Stimulated activated CD4-positive, alpha-beta T cell treated with anti-CD3 and anti-CD28 coated beads, Interleukin-4, amount 100 ng/mL, for 24 hours (primary cell): ENCODE results near the gene NUDT21.
"Not testable (repeated sequence)": the region's sequence is repeated elsewhere in the genome, so short reads cannot be mapped to it uniquely, and the experiment has no call there.

ENCODE experiments used
- DNase-seq: peaks from one replicate; pipeline ENCODE4 v3.0.0-alpha.2; 2020

NUDT21 gene

DNA sequence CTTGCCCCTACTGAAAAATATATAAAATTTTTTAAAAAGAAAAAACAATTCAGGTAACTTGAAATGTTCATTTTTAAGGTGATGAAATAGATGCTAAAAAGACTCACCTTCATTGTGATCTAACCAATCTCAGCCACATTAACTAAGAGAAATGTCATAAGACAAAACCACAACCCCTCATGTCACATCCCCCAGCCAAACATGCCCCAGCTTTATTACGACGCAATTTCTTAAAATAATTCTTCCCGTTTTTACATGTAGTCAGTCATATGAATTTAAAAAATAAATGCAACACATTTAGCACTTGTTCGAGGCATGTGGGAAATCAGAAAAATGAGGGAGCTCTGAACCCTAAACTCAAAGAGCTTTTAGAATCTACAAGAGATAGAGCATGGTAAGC lies 35.3 kb downstream of the NUDT21 start:
- no peak for DNase-seq

DNA sequence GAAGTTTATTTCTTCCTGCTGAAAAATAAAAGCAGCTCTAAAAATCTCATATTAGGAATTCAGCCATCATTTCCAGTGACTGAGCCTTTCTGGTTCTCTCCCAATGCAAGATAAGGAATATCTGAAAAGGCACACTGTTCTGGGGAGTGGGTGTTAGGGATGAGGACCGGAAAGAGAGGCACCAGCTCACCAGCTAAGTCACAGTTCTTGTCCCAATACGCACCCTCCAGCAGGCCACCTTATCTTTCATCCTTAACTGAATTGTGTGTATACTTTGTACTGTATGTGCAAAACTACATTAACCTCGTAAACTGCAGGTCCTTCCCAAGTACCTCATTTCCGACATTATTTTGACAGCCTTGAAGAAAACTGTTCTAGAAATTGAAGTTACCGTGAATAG lies 36.8 kb downstream of the NUDT21 start:
- no peak for DNase-seq

DNA sequence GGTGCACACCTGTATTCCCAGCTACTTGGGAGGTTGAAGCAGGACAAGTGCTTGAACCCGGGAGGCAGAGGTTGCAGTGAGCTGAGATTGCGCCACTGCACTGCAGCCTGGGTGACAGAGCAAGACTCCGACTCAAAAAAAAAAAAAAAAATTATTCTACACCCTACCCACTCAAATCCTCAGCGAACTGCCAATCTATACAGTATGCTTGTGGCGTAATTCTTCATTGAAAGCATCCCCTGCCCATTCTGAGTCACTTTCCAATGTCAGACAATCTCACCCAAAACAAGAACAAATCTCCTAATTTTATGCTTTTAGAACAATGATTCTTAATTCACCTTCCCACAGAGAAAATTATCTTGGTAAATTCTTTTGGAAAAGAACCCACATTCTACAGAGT lies 37.8 kb downstream of the NUDT21 start:
- DNase-seq, result no peak

- no peak for DNase-seq
Observed at GRCh38 chr16:56411624-56412023, 39.5 kb downstream of the NUDT21 start.

DNA sequence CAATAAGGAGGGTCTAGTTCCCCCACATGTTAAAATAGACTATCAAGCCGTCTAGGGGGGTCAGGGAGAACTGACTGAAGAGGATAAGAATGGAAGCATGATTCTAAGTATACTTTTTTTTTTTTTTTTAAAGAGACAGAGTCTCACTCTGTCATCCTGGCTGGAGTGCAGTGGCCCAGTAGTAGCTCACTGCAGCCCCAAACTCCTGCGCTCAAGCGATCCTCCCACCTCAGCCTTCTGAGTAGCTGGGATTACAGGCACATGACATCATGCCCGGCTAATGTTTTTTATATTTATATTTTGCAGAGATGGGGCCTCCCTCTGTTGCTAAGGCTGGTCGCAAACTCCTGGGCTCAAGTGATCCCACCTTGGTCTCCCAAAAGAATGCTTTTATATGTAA lies 40.0 kb downstream of the NUDT21 start:
- no peak for DNase-seq

GRCh38 chr16:56409195-56409594 lies 41.9 kb downstream of the NUDT21 start:
- no peak for DNase-seq

DNA sequence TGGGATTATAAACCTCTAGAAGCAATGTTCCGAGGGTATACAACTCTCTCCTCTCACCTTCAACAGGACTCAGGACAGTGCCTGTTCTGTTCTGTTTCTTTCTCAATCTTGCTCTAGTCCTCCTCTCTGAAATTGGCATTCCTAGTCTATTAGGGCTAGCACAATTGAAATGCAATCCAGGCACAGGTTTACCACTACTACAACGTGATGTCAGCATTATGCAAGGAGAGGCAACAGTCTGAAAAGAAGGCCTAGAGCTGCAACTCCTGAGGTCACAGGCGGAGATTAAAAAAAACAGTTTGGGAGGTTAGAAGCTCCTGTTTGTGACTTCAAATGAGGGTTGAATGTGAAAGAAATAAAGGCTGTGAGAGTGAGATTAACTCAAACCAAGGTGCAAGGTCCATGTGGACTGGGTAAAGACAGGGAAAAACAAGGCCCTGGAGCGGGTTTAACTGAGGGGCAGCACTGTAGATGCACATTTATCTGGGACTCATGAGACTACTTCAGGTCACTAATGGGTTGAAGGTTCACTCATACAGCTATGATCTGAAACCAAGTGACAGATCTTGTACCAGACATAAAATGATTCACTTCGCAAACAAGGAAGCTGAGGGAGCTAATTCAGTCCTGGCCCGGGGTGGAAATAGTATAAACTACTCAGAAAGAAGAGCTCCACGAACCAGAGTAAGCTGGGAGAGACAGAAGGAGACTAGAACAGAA lies 42.6 kb downstream of the NUDT21 start:
- no peak for DNase-seq

DNA sequence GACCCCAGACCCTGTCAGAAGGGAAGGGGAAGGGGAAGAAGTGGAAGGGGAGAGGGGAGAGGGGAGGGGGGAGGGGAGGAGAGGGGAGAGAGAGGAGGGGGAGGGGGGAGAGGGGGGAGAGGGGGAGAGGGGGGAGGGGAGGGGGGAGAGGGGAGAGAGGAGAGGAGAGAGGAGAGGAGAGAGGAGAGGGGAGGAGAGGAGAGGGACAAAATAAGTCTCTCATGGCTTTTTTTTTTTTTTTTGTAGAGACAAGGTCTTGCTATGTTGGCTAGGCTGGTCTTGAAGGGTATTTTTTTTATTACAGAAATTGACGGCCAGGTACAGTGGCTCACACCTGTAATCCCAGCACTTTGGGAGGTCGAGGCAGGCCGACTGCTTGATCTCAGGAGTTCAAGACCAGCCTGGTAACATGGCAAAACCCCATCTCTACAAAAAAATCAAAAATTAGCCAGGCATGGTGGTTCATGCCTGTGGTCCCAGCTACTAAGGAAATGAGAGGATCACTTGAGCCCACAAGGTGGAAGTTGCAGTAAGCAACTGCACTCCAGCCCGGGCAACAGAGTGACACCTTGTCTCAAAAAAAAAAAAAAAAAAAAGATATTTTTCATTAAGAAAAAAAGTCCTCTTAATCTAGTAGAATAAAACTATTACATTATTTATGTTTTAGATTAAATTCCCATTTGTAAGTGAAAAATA lies 45.0 kb downstream of the NUDT21 start:
- DNase-seq, result no peak

GRCh38 chr16:56401482-56401881 lies 49.6 kb downstream of the NUDT21 start:
- no peak for DNase-seq

- DNase-seq, result no peak
Observed at GRCh38 chr16:56400458-56400857, 50.7 kb downstream of the NUDT21 start.

DNA sequence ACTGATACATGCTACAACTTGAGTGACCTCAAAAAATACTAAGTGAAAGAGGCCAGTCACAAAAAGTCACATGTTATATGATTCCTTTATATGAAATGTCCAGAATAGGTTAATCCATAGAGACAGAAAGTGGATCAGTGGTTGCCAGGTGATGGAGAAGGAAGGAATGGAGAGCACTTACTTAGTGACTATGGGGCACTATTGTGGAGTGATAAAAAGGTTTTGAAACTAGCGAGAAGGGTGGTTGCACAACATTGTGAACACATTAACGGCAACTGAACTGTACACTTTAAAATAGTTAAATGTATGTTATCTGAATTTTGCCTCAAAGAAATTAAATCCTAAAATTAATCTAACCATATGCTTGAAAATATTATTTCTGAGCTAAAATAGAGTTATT lies 51.6 kb downstream of the NUDT21 start:
- DNase-seq, result no peak

GRCh38 chr16:56399047-56399446 lies 52.1 kb downstream of the NUDT21 start:
- DNase-seq, result no peak

- not testable (repeated sequence) for DNase-seq
Observed at GRCh38 chr16:56396724-56397123, 54.4 kb downstream of the NUDT21 start.

DNA sequence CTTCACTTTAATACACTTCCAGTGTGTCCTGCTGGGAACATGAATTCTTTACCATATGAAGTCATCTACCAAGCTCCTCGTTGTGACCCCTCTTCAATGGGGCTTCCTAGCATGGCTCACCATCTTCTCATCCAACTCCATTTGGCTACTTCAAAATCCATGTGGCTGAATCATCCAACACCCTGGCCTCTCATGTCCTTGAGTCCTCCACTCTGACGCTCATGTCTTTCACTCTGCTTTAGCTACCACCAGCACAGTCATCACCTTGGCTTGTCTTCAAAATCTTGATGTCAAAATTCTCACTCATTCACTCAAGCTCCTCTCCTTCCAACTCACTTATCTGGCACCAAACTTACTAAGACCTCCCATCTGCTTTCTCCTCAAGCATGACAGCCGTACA lies 61.6 kb downstream of the NUDT21 start:
- no peak for DNase-seq

- no peak for DNase-seq
Observed at GRCh38 chr16:56388209-56388608, 62.9 kb downstream of the NUDT21 start.

GRCh38 chr16:56387396-56387795 lies 63.7 kb downstream of the NUDT21 start:
- DNase-seq, result no peak

- no peak for DNase-seq
Observed at GRCh38 chr16:56384074-56384721, 66.9 kb downstream of the NUDT21 start.

GRCh38 chr16:56382901-56383355 lies 68.2 kb downstream of the NUDT21 start:
- DNase-seq, result no peak

GRCh38 chr16:56382459-56382858 lies 68.7 kb downstream of the NUDT21 start:
- no peak for DNase-seq

DNA sequence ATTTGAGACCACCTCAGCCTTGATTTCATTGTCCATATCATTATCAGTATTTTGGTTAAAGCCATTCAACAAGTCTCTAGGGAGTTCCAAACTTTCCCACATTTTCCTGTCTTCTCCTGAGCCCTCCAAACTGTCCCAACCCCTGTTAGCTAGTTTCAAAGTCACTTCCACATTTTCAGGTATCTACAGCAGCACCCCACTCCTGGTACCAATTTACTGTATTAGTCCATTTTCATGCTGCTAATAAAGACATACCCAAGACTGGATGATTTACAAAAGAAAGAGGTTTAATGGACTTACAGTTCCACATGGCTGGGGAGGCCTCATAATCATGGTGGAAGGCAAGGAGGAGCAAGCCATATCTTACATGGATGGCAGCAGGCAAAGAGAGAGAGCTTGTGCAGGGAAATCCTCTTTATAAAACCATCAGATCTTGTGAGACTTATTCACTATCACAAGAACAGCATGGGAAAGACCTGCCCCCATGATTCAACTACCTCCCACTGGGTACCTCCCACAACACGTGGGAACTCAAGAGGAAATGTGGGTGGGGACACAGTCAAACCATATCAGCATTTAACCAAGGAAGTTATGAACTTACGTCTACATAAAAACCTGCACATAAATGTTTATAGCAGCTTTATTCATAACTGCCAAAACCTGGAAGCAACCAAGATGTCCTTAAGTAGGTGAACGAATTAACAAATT lies 70.2 kb downstream of the NUDT21 start:
- not testable (repeated sequence) for DNase-seq
